BLaER1 treated with 17β-estradiol and CSF1 and Interleukin-3, amounts not matched to agents 10 nM and 100 nM (cell line): Measurements from ENCODE around the gene GOLT1A.
A peak's percentile ranks its signal among the peaks of the same experiment; 100 is the strongest.

Experiments
- H3K27ac ChIP-seq, 11 experiments: shearing (Covaris generic); formaldehyde crosslinking; 2 replicates each; pipeline ENCODE4 v1.8.1; 2022
- H3K27me3 ChIP-seq, 11 experiments: shearing (Covaris generic); formaldehyde crosslinking; 2 replicates each; pipeline ENCODE4 v1.8.1; 2022
- H3K36me3 ChIP-seq, 11 experiments: shearing (Covaris generic); formaldehyde crosslinking; 2 replicates each; pipeline ENCODE4 v1.8.1; 2022
- H3K4me1 ChIP-seq, 10 experiments: shearing (Covaris generic); formaldehyde crosslinking; 2 replicates each; pipeline ENCODE4 v1.8.1; 2022
- H3K4me2 ChIP-seq, 11 experiments: shearing (Covaris generic); formaldehyde crosslinking; 2 replicates each; pipeline ENCODE4 v1.8.1; 2022
- H3K4me3 ChIP-seq, 10 experiments: shearing (Covaris generic); formaldehyde crosslinking; 2 replicates each; pipeline ENCODE4 v1.8.1; 2022
- H3K9ac ChIP-seq, 11 experiments: shearing (Covaris generic); formaldehyde crosslinking; 2 replicates each; pipeline ENCODE4 v1.8.1; 2022
- H3K9me3 ChIP-seq, 11 experiments: shearing (Covaris generic); formaldehyde crosslinking; replicated peaks in 1 of 11; 2 replicates each; pipeline ENCODE4 v1.8.1; 2022
- H4K20me1 ChIP-seq, 11 experiments: shearing (Covaris generic); formaldehyde crosslinking; 2 replicates each; pipeline ENCODE4 v1.8.1; 2022
- Cebpa-rat ChIP-seq, 11 experiments: shearing (Covaris generic); IDR thresholded peaks; 2 replicates each; pipeline ENCODE4 v1.8.1; 2022

Gene GOLT1A

DNA sequence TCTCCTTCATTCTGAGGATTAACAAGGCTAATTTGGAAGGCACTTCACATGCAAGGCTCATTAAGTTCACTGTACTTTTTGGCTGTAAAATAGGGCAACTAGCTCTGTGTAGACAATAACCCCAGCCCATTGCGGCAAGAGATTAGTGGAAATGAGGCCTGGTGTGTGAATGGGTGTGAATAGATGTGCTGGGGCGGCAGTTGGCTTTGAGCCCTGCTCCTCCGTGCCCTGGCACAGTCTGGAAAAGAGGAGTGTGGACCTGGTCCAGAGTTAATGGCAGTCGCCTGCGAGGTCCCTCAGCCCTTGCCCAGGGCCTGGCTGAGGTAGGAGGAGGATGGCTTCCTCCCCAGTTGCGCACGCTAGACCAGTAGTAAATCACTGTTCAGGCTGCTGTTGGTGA is 22.3 kb downstream of the GOLT1A start:
- Histone ChIP-seq H3K4me1 (peaks cover 59 to 99% (median 93%) of the 10 kb centered on the region in 10 experiments), H3K9me3 (no peaks in the 10 kb centered on the region), H4K20me1 (no peaks in the 10 kb centered on the region; a peak in 1 of 22 replicates), H3K4me2 (peak overlapping the region; percentile 44 to 96 (median 87)), H3K27me3 (peaks cover 0 to 6% (median 0%) of the 10 kb centered on the region in 11 experiments; a peak in 1 of 22 replicates), H3K4me3 (no peak overlapping the region), H3K36me3 (no peaks in the 10 kb centered on the region), H3K27ac (peak overlapping the region in 8 of 11 experiments; percentile 19 to 90 (median 83); a peak in 13 of 22 replicates), H3K9ac (peak overlapping the region in 4 of 11 experiments; percentile 15 to 77 (median 40); a peak in 8 of 22 replicates)
- TF ChIP-seq Cebpa-rat (IDR thresholded peaks at IDR 0.05), result no peak

GRCh38 chr1:204190212-204191211 is 23.3 kb downstream of the GOLT1A start:
- Histone ChIP-seq H3K4me1 (peaks cover 59 to 94% (median 84%) of the 10 kb centered on the region in 10 experiments), H3K4me2 (peak overlapping the region; percentile 83 to 97 (median 91)), H3K27me3 (no peaks in the 10 kb centered on the region), H3K4me3 (peak overlapping the region in 8 of 10 experiments; percentile 34 to 61 (median 44); a peak in 14 of 20 replicates), H3K27ac (peak overlapping the region in 9 of 11 experiments; percentile 44 to 90 (median 84); a peak in 17 of 22 replicates), H4K20me1 (no peaks in the 10 kb centered on the region), H3K9me3 (no peaks in the 10 kb centered on the region), H3K9ac (peak overlapping the region in 9 of 11 experiments; percentile 45 to 81 (median 69); a peak in 17 of 22 replicates), H3K36me3 (no peaks in the 10 kb centered on the region)
- peak in 10 of 11 experiments; percentile 51 to 98 (median 90); a peak in 18 of 22 replicates for TF ChIP-seq Cebpa-rat (IDR thresholded peaks at IDR 0.05)

DNA sequence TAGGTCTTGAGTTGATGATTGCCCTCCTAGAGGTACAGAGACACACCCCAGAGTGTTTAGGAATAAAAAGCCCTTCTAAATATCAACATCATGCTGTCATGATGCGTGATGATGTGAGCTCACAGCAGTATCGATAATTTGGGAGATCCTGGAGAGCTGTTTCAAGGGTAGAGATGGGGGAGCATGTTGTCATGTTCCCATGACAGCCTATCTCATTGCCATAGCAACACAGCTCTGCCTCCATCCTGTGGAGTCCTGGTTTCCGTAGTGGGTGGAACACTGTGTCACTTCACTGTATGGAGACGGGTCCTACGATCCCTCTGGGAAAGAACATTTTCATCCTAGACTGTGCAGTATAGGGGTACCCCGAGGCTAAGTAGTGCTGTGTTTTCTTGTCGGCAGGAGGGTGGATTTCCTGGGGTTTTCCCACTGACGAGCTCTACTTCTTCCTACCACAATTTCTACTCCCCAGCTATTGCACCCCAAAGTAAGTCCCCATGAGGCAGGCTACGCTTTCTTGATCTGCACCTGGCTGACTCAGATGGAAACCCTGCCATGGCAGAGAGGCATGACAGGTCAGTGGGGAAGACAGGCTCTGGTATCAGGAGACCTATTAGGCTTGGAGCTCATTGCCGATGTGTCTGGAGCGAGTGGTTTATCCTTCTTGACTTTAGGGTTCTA is 24.7 kb downstream of the GOLT1A start:
- Histone ChIP-seq H3K4me2 (peak overlapping the region; percentile 69 to 97 (median 88)), H3K27ac (peak overlapping the region in 8 of 11 experiments; percentile 8 to 89 (median 80); a peak in 16 of 22 replicates), H3K4me3 (peak overlapping the region in 4 of 10 experiments; percentile 17 to 26 (median 19); a peak in 5 of 20 replicates), H3K9ac (peak overlapping the region in 6 of 11 experiments; percentile 36 to 72 (median 63); a peak in 10 of 22 replicates), H3K9me3 (no peaks in the 10 kb centered on the region), H3K4me1 (peaks cover 50 to 80% (median 70%) of the 10 kb centered on the region in 10 experiments), H3K27me3 (no peaks in the 10 kb centered on the region), H4K20me1 (no peaks in the 10 kb centered on the region), H3K36me3 (no peaks in the 10 kb centered on the region)
- no peak for TF ChIP-seq Cebpa-rat (IDR thresholded peaks at IDR 0.05)

DNA sequence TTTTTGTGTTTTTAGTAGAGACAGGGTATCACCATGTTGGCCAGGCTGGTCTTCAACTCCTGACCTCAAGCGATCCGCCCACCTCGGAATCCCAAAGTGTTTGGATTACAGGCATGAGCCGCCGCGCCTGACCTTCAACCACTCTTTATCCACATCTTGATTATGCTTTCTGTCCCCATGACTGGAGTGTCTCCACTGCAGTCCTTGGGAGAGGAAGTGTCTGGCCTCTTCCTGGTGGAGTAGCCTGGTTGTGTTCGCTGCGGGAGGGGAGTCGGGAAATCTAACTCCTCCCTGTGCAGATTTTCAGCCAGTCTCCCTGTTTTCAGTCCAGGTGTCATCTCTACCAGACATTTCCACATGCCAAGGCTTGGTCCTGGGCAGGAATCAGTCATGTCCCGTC is 27.2 kb downstream of the GOLT1A start:
- peaks cover 38 to 69% (median 47%) of the 10 kb centered on the region in 10 experiments for H3K4me1 ChIP-seq
- TF ChIP-seq Cebpa-rat (IDR thresholded peaks at IDR 0.05), result no peak
- H3K36me3 ChIP-seq, result no peaks in the 10 kb centered on the region
- no peak overlapping the region for H3K27ac ChIP-seq
- H4K20me1 ChIP-seq, result no peaks in the 10 kb centered on the region
- peak overlapping the region in 6 of 11 experiments; percentile 2 to 91 (median 46); a peak in 7 of 22 replicates for H3K4me2 ChIP-seq
- no peak overlapping the region for H3K4me3 ChIP-seq
- no peak overlapping the region for H3K9ac ChIP-seq
- H3K27me3 ChIP-seq, result no peaks in the 10 kb centered on the region
- no peaks in the 10 kb centered on the region for H3K9me3 ChIP-seq

DNA sequence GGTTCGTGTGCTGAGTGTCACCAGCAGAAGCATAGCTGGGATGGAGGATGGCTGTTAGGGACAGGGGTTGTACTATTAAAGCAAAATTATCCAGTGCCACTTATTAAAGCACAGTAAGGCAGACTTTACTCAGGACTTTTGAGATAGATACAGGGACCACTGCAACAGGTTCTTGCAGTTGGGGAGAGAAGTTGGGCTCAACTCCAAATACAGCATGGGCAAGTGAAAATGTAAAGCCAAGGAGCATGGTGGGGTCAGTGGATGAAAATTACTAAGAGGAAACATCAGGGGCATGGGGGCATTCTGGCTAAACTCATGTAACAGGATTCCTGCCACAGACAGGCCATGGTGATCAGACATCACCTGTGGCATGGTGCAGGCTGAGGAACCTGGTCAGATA is 32.7 kb downstream of the GOLT1A start:
- Histone ChIP-seq H3K4me3 (no peak overlapping the region), H3K27ac (no peak overlapping the region), H4K20me1 (no peaks in the 10 kb centered on the region), H3K9me3 (no peaks in the 10 kb centered on the region), H3K27me3 (no peaks in the 10 kb centered on the region), H3K36me3 (no peaks in the 10 kb centered on the region), H3K4me1 (peaks cover 46 to 69% (median 56%) of the 10 kb centered on the region in 10 experiments), H3K9ac (no peak overlapping the region), H3K4me2 (peak overlapping the region in 10 of 11 experiments; percentile 29 to 92 (median 84); a peak in 19 of 22 replicates)
- TF ChIP-seq Cebpa-rat (IDR thresholded peaks at IDR 0.05), result no peak

DNA sequence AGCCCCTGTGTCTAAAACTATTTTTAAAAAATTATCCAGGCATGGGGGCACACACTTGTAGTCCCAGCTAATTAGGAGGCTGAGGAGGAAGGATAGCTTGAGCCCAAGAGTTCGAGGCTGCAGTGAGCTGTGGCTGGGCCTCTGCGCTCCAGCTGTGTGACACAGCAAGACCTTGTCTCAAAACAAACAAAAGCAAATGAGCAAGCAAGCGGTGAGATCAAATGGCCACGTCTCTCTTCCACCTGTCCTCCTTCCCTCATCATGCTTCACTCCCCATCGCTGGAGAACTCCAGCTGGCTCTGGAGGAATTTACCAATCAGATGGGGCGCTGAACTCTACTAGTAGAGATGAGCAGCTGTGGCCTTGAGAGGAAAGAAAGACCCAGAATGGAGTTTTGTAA is 33.7 kb downstream of the GOLT1A start:
- TF ChIP-seq Cebpa-rat (IDR thresholded peaks at IDR 0.05), result no peak
- H3K4me1 ChIP-seq, result peaks cover 49 to 67% (median 59%) of the 10 kb centered on the region in 10 experiments
- peak overlapping the region in 1 of 11 experiments; percentile 1; a peak in 1 of 22 replicates for H3K27ac ChIP-seq
- no peak overlapping the region for H3K4me3 ChIP-seq
- H3K36me3 ChIP-seq, result no peaks in the 10 kb centered on the region
- H3K9me3 ChIP-seq, result no peaks in the 10 kb centered on the region
- H3K27me3 ChIP-seq, result no peaks in the 10 kb centered on the region
- peak overlapping the region; percentile 77 to 93 (median 84) for H3K4me2 ChIP-seq
- H3K9ac ChIP-seq, result no peak overlapping the region
- no peaks in the 10 kb centered on the region for H4K20me1 ChIP-seq

GRCh38 chr1:204178487-204179281 is 35.1 kb downstream of the GOLT1A start:
- H3K4me3 ChIP-seq, result peak overlapping the region in 2 of 10 experiments; percentile 9 to 29; a peak in 1 of 20 replicates
- peak overlapping the region in 8 of 11 experiments; percentile 24 to 72 (median 59); a peak in 16 of 22 replicates for H3K27ac ChIP-seq
- TF ChIP-seq Cebpa-rat (IDR thresholded peaks at IDR 0.05), result no peak
- no peaks in the 10 kb centered on the region for H4K20me1 ChIP-seq
- no peaks in the 10 kb centered on the region for H3K36me3 ChIP-seq
- no peaks in the 10 kb centered on the region for H3K27me3 ChIP-seq
- no peaks in the 10 kb centered on the region for H3K9me3 ChIP-seq
- peak overlapping the region in 7 of 11 experiments; percentile 18 to 68 (median 47); a peak in 12 of 22 replicates for H3K9ac ChIP-seq
- peaks cover 49 to 67% (median 59%) of the 10 kb centered on the region in 10 experiments for H3K4me1 ChIP-seq
- peak overlapping the region; percentile 77 to 93 (median 84) for H3K4me2 ChIP-seq

DNA sequence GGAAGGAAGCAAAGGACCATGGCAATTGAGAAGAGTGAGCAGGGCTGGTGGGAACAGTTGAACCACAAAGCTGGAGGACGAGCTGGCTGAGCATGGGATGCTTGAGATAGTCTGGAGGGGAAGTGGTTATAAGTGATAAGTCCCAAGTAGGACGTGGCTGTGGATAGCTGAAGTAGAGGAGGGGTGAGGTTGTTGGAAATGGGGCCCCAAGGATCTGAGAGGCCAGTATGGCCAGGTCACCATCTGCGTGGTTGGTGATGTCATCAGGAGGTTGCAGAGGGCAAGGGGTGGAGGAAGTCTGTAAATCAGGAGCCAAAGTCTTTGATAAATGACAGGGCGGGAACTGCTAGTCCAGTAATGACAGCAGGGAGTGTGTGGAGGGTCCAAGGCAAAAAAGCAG is 36.7 kb downstream of the GOLT1A start:
- Histone ChIP-seq H3K27ac (peak overlapping the region in 3 of 11 experiments; percentile 57 to 69 (median 68); a peak in 4 of 22 replicates), H3K4me1 (peaks cover 49 to 63% (median 59%) of the 10 kb centered on the region in 10 experiments), H3K4me3 (no peak overlapping the region; a peak in 1 of 20 replicates), H3K36me3 (no peaks in the 10 kb centered on the region), H3K4me2 (peak overlapping the region; percentile 77 to 93 (median 84)), H4K20me1 (no peaks in the 10 kb centered on the region), H3K9me3 (peaks cover 0 to 4% (median 0%) of the 10 kb centered on the region in 11 experiments; a peak in 2 of 22 replicates), H3K9ac (no peak overlapping the region), H3K27me3 (no peaks in the 10 kb centered on the region)
- TF ChIP-seq Cebpa-rat (IDR thresholded peaks at IDR 0.05), result no peak
